ENCODE data around the gene NAA38. TPM values are rescaled to one million over a fixed set of nuclear protein-coding genes. Genes with fewer than 3 reads are reported as not detected.

Gene NAA38
- total and polyA plus RNA-seq, 2 experiments from 2014 or later = 17.1 to 74.8 TPM

GRCh38 chr17:7882629-7883028 is 25.3 kb upstream of the NAA38 start:
- Histone ChIP-seq H3K27me3 (ENCODE audit: insufficient read depth) (peaks cover 60% of the 10 kb centered on the region), H3K4me3 (no peak overlapping the region), H3K27ac (ENCODE audit: low read depth) (no peak overlapping the region), H2AFZ (no peak overlapping the region), H3F3A (replicated peaks; ENCODE audit: low read depth) (peaks cover 8% of the 10 kb centered on the region), H3K4me2 (no peak overlapping the region), H3K36me3 (ENCODE audit: insufficient read depth) (no peaks in the 10 kb centered on the region), H3K4me1 (ENCODE audit: insufficient read depth) (peaks cover 29% of the 10 kb centered on the region), H3K79me2 (replicated peaks; ENCODE audit: insufficient read depth) (no peaks in the 10 kb centered on the region), H3K9me2 (ENCODE audit: insufficient read depth) (no peaks in the 10 kb centered on the region), H4K20me1 (replicated peaks; ENCODE audit: insufficient read depth) (no peaks in the 10 kb centered on the region)
- Mint-ChIP-seq H3K9me3 (no peaks in the 10 kb centered on the region; the same call in 2 of the 3 replicates), H3K4me1 (peaks cover 3% of the 10 kb centered on the region; the same call in 1 of the 3 replicates), H3K4me3 (no peak overlapping the region), H3K27ac (no peak overlapping the region), H3K36me3 (ENCODE audit: low read depth) (no peaks in the 10 kb centered on the region; the same call in 2 of the 3 replicates), H3K27me3 (ENCODE audit: insufficient read depth, low read depth, poor library complexity) (peaks cover 2% of the 10 kb centered on the region)
- ATAC-seq (no peak), DNase-seq (ENCODE audit: low spot score) (no peak)
- TF ChIP-seq ZNF331 (CRISPR knock-in tag; IDR thresholded peaks at IDR 0.05; ENCODE audit: low read depth) (no peak), NANOG (IDR thresholded peaks at IDR 0.05; ENCODE audit: borderline replicate concordance) (no peak)

- no peak overlapping the region for H2AFZ ChIP-seq
- no peak overlapping the region for H3K4me3 Mint-ChIP-seq
- peaks cover 26% of the 10 kb centered on the region for H3K4me1 ChIP-seq (ENCODE audit: insufficient read depth)
- H3K4me3 ChIP-seq = no peak overlapping the region
- H4K20me1 ChIP-seq (replicated peaks; ENCODE audit: insufficient read depth) = no peaks in the 10 kb centered on the region
- DNase-seq (ENCODE audit: low spot score) (no peak), ATAC-seq (no peak)
- no peak overlapping the region for H3K27ac ChIP-seq (ENCODE audit: low read depth)
- no peak overlapping the region for H3K27ac Mint-ChIP-seq
- H3K79me2 ChIP-seq (replicated peaks; ENCODE audit: insufficient read depth) = no peaks in the 10 kb centered on the region
- H3K27me3 ChIP-seq (ENCODE audit: insufficient read depth) = peaks cover 57% of the 10 kb centered on the region
- H3K4me2 ChIP-seq = no peak overlapping the region
- peaks cover 2% of the 10 kb centered on the region for H3K27me3 Mint-ChIP-seq (ENCODE audit: insufficient read depth, low read depth, poor library complexity)
- peaks cover 8% of the 10 kb centered on the region for H3F3A ChIP-seq (replicated peaks; ENCODE audit: low read depth)
- H3K4me1 Mint-ChIP-seq = peaks cover 3% of the 10 kb centered on the region; the same call in 1 of the 3 replicates
- H3K36me3 Mint-ChIP-seq (ENCODE audit: low read depth) = no peaks in the 10 kb centered on the region; the same call in 2 of the 3 replicates
- H3K9me3 Mint-ChIP-seq = no peaks in the 10 kb centered on the region; the same call in 2 of the 3 replicates
- H3K9me2 ChIP-seq (ENCODE audit: insufficient read depth) = no peaks in the 10 kb centered on the region
- H3K36me3 ChIP-seq (ENCODE audit: insufficient read depth) = no peaks in the 10 kb centered on the region
- TF ChIP-seq, protein P1, sequence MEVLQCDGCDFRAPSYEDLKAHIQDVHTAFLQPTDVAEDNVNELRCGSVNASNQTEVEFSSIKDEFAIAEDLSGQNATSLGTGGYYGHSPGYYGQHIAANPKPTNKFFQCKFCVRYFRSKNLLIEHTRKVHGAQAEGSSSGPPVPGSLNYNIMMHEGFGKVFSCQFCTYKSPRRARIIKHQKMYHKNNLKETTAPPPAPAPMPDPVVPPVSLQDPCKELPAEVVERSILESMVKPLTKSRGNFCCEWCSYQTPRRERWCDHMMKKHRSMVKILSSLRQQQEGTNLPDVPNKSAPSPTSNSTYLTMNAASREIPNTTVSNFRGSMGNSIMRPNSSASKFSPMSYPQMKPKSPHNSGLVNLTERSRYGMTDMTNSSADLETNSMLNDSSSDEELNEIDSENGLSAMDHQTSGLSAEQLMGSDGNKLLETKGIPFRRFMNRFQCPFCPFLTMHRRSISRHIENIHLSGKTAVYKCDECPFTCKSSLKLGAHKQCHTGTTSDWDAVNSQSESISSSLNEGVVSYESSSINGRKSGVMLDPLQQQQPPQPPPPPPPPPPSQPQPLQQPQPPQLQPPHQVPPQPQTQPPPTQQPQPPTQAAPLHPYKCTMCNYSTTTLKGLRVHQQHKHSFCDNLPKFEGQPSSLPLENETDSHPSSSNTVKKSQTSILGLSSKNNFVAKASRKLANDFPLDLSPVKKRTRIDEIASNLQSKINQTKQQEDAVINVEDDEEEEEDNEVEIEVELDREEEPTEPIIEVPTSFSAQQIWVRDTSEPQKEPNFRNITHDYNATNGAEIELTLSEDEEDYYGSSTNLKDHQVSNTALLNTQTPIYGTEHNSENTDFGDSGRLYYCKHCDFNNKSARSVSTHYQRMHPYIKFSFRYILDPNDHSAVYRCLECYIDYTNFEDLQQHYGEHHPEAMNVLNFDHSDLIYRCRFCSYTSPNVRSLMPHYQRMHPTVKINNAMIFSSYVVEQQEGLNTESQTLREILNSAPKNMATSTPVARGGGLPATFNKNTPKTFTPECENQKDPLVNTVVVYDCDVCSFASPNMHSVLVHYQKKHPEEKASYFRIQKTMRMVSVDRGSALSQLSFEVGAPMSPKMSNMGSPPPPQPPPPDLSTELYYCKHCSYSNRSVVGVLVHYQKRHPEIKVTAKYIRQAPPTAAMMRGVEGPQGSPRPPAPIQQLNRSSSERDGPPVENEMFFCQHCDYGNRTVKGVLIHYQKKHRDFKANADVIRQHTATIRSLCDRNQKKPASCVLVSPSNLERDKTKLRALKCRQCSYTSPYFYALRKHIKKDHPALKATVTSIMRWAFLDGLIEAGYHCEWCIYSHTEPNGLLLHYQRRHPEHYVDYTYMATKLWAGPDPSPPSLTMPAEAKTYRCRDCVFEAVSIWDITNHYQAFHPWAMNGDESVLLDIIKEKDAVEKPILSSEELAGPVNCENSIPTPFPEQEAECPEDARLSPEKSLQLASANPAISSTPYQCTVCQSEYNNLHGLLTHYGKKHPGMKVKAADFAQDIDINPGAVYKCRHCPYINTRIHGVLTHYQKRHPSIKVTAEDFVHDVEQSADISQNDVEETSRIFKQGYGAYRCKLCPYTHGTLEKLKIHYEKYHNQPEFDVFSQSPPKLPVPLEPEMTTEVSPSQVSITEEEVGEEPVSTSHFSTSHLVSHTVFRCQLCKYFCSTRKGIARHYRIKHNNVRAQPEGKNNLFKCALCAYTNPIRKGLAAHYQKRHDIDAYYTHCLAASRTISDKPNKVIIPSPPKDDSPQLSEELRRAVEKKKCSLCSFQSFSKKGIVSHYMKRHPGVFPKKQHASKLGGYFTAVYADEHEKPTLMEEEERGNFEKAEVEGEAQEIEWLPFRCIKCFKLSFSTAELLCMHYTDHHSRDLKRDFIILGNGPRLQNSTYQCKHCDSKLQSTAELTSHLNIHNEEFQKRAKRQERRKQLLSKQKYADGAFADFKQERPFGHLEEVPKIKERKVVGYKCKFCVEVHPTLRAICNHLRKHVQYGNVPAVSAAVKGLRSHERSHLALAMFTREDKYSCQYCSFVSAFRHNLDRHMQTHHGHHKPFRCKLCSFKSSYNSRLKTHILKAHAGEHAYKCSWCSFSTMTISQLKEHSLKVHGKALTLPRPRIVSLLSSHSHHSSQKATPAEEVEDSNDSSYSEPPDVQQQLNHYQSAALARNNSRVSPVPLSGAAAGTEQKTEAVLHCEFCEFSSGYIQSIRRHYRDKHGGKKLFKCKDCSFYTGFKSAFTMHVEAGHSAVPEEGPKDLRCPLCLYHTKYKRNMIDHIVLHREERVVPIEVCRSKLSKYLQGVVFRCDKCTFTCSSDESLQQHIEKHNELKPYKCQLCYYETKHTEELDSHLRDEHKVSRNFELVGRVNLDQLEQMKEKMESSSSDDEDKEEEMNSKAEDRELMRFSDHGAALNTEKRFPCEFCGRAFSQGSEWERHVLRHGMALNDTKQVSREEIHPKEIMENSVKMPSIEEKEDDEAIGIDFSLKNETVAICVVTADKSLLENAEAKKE (CRISPR knock-in tag; IDR thresholded peaks at IDR 0.05) = no peak
- TF ChIP-seq CREB1 (CRISPR knock-in tag; IDR thresholded peaks at IDR 0.05; ENCODE audit: low read depth) = no peak
- no peak for TF ChIP-seq REST (IDR thresholded peaks at IDR 0.05; ENCODE audit: unreplicated experiment)
- TF ChIP-seq CTCF (conservative IDR thresholded peaks at IDR 0.05; ENCODE audit: low read depth in 2 of 2) = no peak
- TF ChIP-seq JUNB (IDR thresholded peaks at IDR 0.05; ENCODE audit: unreplicated experiment) = no peak
- no peak for TF ChIP-seq NANOG (IDR thresholded peaks at IDR 0.05; ENCODE audit: borderline replicate concordance)
- no peak for TF ChIP-seq STAT1 (IDR thresholded peaks at IDR 0.05; ENCODE audit: unreplicated experiment)
- no peak for TF ChIP-seq EZH2 (IDR thresholded peaks at IDR 0.05; ENCODE audit: low read depth, unreplicated experiment)
- TF ChIP-seq POLR2AphosphoS5 (IDR thresholded peaks at IDR 0.05; ENCODE audit: low read depth) = no peak
- no peak for TF ChIP-seq EZH2phosphoT487 (IDR thresholded peaks at IDR 0.05; ENCODE audit: unreplicated experiment)
Measured at GRCh38 chr17:7882068-7882467, 24.7 kb upstream of the NAA38 start.
